ENCODE data around the gene SCO1. TPM values are rescaled to one million over a fixed set of nuclear protein-coding genes. Genes with fewer than 3 reads are reported as not detected.

Gene SCO1
- 42.0 and 43.7 TPM in 2 replicates for total RNA-seq

DNA sequence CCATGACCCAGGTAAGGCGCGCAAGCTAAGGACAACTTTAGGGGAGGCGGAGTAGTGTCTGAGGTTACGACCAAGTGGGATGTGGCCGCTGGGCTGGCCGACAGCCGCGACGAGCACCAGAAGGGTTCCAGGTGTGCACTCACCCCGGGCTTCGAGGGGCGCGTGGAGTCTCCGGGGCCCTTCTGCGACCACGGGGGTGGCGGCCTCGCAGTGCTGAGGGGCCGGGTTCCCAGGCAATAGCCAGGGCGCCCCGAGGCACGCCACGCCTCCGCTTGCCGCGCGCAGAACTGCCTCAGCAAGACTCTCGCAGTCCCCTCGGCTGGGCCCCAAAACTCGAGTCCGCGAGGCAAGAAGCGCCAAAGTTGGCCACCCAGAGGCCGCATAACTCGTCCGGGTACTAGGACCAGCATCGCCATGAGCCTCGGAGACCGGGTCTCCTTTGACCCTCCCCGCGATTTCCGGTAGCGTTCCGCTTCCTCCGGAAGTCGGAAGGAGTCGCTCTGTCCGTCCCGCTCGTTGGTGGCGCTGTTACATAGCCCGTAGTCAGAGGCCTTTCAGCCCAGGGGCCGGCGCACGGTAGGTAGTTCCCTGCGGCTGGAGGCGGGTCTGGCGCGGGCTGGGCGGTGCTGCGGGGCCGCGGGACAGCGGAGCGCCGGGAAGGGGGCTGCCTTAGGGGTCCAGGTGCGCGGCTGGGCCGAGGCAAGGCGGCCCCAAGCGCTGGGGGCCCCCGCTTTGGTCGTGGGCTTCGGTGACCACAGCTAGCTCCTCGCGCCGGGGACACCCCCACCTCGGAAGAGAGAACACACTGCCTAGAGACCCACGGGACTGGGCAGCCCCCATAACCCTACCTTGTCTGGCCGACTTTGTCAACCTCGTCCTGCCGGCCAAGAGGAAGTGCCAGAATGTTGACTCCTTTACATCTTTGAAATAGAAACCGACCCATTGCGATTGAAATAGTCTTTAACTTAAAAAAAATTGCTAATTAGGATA, at the start of gene SCO1, which contains the start of gene ADPRM:
Gene SCO1, minus strand, starts transcription at position 442 of the 990 bp plus-strand sequence. Its CDS starts 26 bp downstream, at position 416.
Gene ADPRM, plus strand, starts transcription at position 503 of the 990 bp plus-strand sequence. CDS start 7,333 bp downstream, outside the sequence.
- peak; percentile 92 for DNase-seq (ENCODE audit: low spot score)
- peak within 1 kb of the TSS; percentile 96 for H3K27ac Mint-ChIP-seq
- H3K27me3 Mint-ChIP-seq (ENCODE audit: insufficient read depth) = no peaks in the 10 kb centered on the region
- intact Hi-C loops (cut with micrococcal nuclease) = loop anchor here (1.0 to 5.0 kb wide), 4 partner anchors 32 to 1300 kb away; partner anchors contain the start of gene ZNF18
- peak within 1 kb of the TSS; percentile 96 for H3K4me3 Mint-ChIP-seq
- peaks cover 28% of the 10 kb centered on the region for H3K36me3 Mint-ChIP-seq (ENCODE audit: low read depth)
- peaks cover 68% of the 10 kb centered on the region for H3K4me1 Mint-ChIP-seq (ENCODE audit: low read depth)
- H3K9me3 Mint-ChIP-seq = no peaks in the 10 kb centered on the region

DNA sequence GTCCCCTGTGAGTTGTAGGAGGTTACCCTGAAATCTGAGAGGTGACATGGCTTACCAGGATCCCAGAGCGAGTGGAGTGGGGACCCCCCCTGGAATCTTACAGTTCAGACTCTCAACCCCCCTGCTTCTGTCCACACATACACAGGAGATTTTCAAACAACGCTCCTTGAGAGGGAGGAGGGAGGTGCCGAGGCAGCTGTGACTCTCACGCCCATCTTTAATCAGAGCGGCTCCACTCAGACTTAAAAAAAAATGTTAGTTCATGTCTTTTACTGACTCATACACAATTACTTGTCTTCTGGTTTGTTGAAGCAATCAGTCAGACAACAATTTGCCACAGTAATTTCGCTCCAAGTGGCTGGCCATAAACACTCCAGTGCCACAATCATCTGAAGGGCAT, 47.9 kb upstream of the SCO1 start:
- no peak for DNase-seq (ENCODE audit: low spot score)
- H3K27me3 Mint-ChIP-seq (ENCODE audit: insufficient read depth) = peaks cover 10% of the 10 kb centered on the region
- H3K27ac Mint-ChIP-seq = no peak overlapping the region
- no peak overlapping the region for H3K4me3 Mint-ChIP-seq
- peaks cover 4% of the 10 kb centered on the region for H3K4me1 Mint-ChIP-seq (ENCODE audit: low read depth)
- no peaks in the 10 kb centered on the region for H3K36me3 Mint-ChIP-seq (ENCODE audit: low read depth)
- H3K9me3 Mint-ChIP-seq = no peaks in the 10 kb centered on the region
- intact Hi-C loops (cut with micrococcal nuclease) = no loop called here

DNA sequence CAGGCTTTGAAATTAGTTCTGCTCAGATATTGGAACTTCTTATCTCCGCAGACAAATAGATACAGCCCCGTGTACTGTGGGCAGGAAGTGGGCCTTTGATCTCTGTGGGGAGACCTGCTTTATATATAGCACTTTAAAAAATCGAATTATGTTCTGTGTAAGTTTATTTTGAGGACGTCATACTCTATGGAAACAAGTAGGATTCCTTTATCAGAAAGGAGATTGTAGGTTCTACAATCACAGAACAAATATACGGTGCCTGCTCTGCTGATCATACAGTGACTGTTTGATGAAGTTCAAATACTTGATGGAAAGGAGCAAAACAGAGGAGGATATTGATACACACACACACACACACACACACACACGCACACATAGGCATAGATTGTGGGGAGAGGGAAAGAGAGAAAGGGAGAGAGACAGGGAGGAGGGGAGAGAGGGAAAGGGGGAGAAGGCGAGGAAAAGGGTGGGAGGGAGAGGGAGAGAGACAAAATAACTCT, 47.2 kb upstream of the SCO1 start:
- no peak for DNase-seq (ENCODE audit: low spot score)
- H3K27me3 Mint-ChIP-seq (ENCODE audit: insufficient read depth) = peaks cover 12% of the 10 kb centered on the region
- H3K9me3 Mint-ChIP-seq = no peaks in the 10 kb centered on the region
- intact Hi-C loops (cut with micrococcal nuclease) = no loop called here
- H3K4me1 Mint-ChIP-seq (ENCODE audit: low read depth) = peaks cover 4% of the 10 kb centered on the region
- no peak overlapping the region for H3K4me3 Mint-ChIP-seq
- H3K27ac Mint-ChIP-seq = no peak overlapping the region
- H3K36me3 Mint-ChIP-seq (ENCODE audit: low read depth) = no peaks in the 10 kb centered on the region

DNA sequence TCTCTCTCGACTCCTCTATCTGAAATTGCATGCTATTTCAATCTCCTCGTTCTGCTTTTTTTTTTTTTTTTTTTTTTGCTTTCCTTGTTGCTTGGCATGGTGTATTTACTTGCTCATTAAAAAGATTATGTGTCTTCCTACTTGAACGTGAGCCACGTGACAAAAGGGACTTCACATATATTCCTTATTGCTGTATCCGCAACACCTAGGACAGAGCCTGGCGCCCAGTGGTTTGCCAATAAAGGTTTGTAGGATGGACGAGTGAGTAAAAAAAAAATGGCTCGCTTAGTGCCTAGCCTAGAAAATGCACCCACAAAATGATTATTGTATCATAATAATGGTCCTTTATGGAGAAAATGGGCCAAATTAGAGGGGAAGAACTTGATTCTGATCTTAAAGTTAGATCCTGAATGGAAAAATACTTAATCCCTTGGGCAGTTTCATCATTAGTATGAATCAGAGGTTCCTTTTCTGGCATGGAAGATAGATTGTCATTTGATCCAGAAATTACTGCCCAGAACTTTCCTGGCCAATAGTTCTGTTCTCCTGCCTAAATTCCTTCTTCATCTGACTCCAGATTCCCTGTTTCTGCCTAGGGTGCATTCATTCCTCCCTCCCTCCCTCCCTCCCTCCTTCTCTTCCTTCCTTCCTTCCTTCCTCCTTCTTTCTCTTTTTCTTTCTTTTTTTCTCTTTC, 46.1 kb upstream of the SCO1 start:
- DNase-seq (ENCODE audit: low spot score) = no peak
- H3K4me1 Mint-ChIP-seq (ENCODE audit: low read depth) = peaks cover 4% of the 10 kb centered on the region
- no peak overlapping the region for H3K4me3 Mint-ChIP-seq
- H3K27ac Mint-ChIP-seq = no peak overlapping the region
- peaks cover 14% of the 10 kb centered on the region for H3K27me3 Mint-ChIP-seq (ENCODE audit: insufficient read depth)
- H3K9me3 Mint-ChIP-seq = no peaks in the 10 kb centered on the region
- intact Hi-C loops (cut with micrococcal nuclease) = no loop called here
- H3K36me3 Mint-ChIP-seq (ENCODE audit: low read depth) = no peaks in the 10 kb centered on the region

DNA sequence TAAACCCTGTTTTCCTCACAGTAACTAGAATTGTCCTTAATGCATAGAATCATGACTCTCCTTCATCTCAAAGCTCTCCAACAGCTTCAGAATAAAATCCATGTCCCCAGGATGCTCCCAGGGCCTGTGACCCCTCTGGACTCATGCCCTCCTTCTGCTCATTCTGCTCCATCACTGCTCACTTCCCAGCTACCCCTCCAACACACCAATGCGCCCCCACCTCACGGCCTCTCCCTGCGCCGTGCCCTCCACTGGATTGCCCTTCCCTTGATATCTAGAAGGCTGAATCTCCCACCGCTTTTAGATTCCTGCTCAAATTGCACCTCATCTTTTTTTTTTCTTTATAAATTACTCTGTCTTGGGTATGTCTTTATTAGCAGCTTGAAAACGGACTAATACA, 45.1 kb upstream of the SCO1 start:
- peaks cover 16% of the 10 kb centered on the region for H3K27me3 Mint-ChIP-seq (ENCODE audit: insufficient read depth)
- no peak overlapping the region for H3K27ac Mint-ChIP-seq
- no peak overlapping the region for H3K4me3 Mint-ChIP-seq
- DNase-seq (ENCODE audit: low spot score) = no peak
- H3K9me3 Mint-ChIP-seq = no peaks in the 10 kb centered on the region
- no peaks in the 10 kb centered on the region for H3K36me3 Mint-ChIP-seq (ENCODE audit: low read depth)
- H3K4me1 Mint-ChIP-seq (ENCODE audit: low read depth) = peaks cover 4% of the 10 kb centered on the region
- intact Hi-C loops (cut with micrococcal nuclease) = no loop called here

GRCh38 chr17:10741416-10742135, 44.2 kb upstream of the SCO1 start:
- DNase-seq (ENCODE audit: low spot score) = no peak
- Mint-ChIP-seq H3K9me3 (no peaks in the 10 kb centered on the region), H3K4me3 (no peak overlapping the region), H3K27ac (no peak overlapping the region), H3K36me3 (ENCODE audit: low read depth) (no peaks in the 10 kb centered on the region), H3K4me1 (ENCODE audit: low read depth) (peaks cover 9% of the 10 kb centered on the region), H3K27me3 (ENCODE audit: insufficient read depth) (peaks cover 14% of the 10 kb centered on the region)
- intact Hi-C loops (cut with micrococcal nuclease) = no loop called here

GRCh38 chr17:10739386-10739785, 42.1 kb upstream of the SCO1 start:
- H3K9me3 Mint-ChIP-seq = no peaks in the 10 kb centered on the region
- no peak overlapping the region for H3K27ac Mint-ChIP-seq
- no peak overlapping the region for H3K4me3 Mint-ChIP-seq
- peaks cover 16% of the 10 kb centered on the region for H3K27me3 Mint-ChIP-seq (ENCODE audit: insufficient read depth)
- no peaks in the 10 kb centered on the region for H3K36me3 Mint-ChIP-seq (ENCODE audit: low read depth)
- DNase-seq (ENCODE audit: low spot score) = no peak
- H3K4me1 Mint-ChIP-seq (ENCODE audit: low read depth) = peaks cover 5% of the 10 kb centered on the region
- intact Hi-C loops (cut with micrococcal nuclease) = no loop called here

- intact Hi-C loops (cut with micrococcal nuclease) = no loop called here
- no peak overlapping the region for H3K4me3 Mint-ChIP-seq
- no peak for DNase-seq (ENCODE audit: low spot score)
These were observed 41.4 kb upstream of the SCO1 start for GRCh38 chr17:10738521-10739258.

GRCh38 chr17:10737736-10738135, 40.4 kb upstream of the SCO1 start:
- intact Hi-C loops (cut with micrococcal nuclease) = loop anchor here (1.0 kb wide), 1 partner anchor 108 kb away; no protein-coding TSS in a partner anchor
- no peak for DNase-seq (ENCODE audit: low spot score)
- Mint-ChIP-seq H3K9me3 (no peaks in the 10 kb centered on the region), H3K27me3 (ENCODE audit: insufficient read depth) (peaks cover 21% of the 10 kb centered on the region), H3K4me3 (no peak overlapping the region), H3K36me3 (ENCODE audit: low read depth) (no peaks in the 10 kb centered on the region), H3K4me1 (ENCODE audit: low read depth) (peaks cover 5% of the 10 kb centered on the region), H3K27ac (no peak overlapping the region)

More at GRCh38 chr17:10738521-10739258, 41.4 kb upstream of the SCO1 start:
- Mint-ChIP-seq H3K4me1 (ENCODE audit: low read depth) (peaks cover 5% of the 10 kb centered on the region), H3K36me3 (ENCODE audit: low read depth) (no peaks in the 10 kb centered on the region), H3K27me3 (ENCODE audit: insufficient read depth) (peaks cover 17% of the 10 kb centered on the region), H3K9me3 (no peaks in the 10 kb centered on the region), H3K27ac (no peak overlapping the region)

GRCh38 chr17:10737168-10737622, 39.9 kb upstream of the SCO1 start:
- peaks cover 5% of the 10 kb centered on the region for H3K4me1 Mint-ChIP-seq (ENCODE audit: low read depth)
- H3K27me3 Mint-ChIP-seq (ENCODE audit: insufficient read depth) = peaks cover 18% of the 10 kb centered on the region
- intact Hi-C loops (cut with micrococcal nuclease) = loop anchor here (1.0 kb wide), 1 partner anchor 108 kb away; no protein-coding TSS in a partner anchor
- H3K27ac Mint-ChIP-seq = no peak overlapping the region
- no peak for DNase-seq (ENCODE audit: low spot score)
- no peak overlapping the region for H3K4me3 Mint-ChIP-seq
- no peaks in the 10 kb centered on the region for H3K36me3 Mint-ChIP-seq (ENCODE audit: low read depth)
- no peaks in the 10 kb centered on the region for H3K9me3 Mint-ChIP-seq

- Mint-ChIP-seq H3K27ac (no peak overlapping the region), H3K36me3 (ENCODE audit: low read depth) (no peaks in the 10 kb centered on the region), H3K4me1 (ENCODE audit: low read depth) (peaks cover 9% of the 10 kb centered on the region), H3K9me3 (no peaks in the 10 kb centered on the region), H3K4me3 (no peak overlapping the region), H3K27me3 (ENCODE audit: insufficient read depth) (peaks cover 19% of the 10 kb centered on the region)
- intact Hi-C loops (cut with micrococcal nuclease) = no loop called here
- DNase-seq (ENCODE audit: low spot score) = no peak
These were observed 38.5 kb upstream of the SCO1 start for GRCh38 chr17:10735821-10736220.

DNA sequence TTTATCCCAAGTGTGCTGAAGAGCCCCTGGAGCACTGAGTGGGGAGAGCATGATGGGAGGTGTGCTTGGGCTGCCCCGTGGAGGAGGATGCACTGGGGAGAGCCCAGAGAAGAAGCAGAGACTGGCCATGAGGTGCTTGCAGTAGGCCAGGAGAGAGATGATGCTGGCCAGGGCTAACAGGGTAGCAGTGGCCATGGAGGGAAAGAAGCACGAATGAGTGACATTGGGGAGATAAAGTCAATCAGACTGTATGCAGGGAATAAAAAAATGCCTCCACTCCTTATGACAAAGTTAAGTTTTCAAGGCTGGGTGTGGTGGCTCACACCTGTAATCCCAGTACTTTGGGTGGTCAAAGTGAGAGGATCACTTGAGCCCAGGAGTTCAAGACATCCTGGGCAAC, 37.9 kb upstream of the SCO1 start:
- H3K4me3 Mint-ChIP-seq = no peak overlapping the region
- H3K27me3 Mint-ChIP-seq (ENCODE audit: insufficient read depth) = peaks cover 18% of the 10 kb centered on the region
- H3K36me3 Mint-ChIP-seq (ENCODE audit: low read depth) = no peaks in the 10 kb centered on the region
- no peak overlapping the region for H3K27ac Mint-ChIP-seq
- no peak for DNase-seq (ENCODE audit: low spot score)
- intact Hi-C loops (cut with micrococcal nuclease) = no loop called here
- H3K4me1 Mint-ChIP-seq (ENCODE audit: low read depth) = peaks cover 14% of the 10 kb centered on the region
- H3K9me3 Mint-ChIP-seq = no peaks in the 10 kb centered on the region

All from activated T-helper 1 cell treated with anti-CD3 and anti-CD28 coated beads, Interleukin-12 subunit alpha, Interleukin-12 subunit beta, Interleukin-2, Interleukin-4 antibody, amounts not matched to agents 30 ng/mL and 10 ng/mL and 1 ng/mL, durations not matched to agents 14 hours and 24 hours and 36 hours (primary cell).